ENCODE measurements around the gene SLC26A11.
"Not testable (repeated sequence)": the region's sequence is repeated elsewhere in the genome, so short reads cannot be mapped to it uniquely, and the experiment has no call there.

Gene SLC26A11

DNA sequence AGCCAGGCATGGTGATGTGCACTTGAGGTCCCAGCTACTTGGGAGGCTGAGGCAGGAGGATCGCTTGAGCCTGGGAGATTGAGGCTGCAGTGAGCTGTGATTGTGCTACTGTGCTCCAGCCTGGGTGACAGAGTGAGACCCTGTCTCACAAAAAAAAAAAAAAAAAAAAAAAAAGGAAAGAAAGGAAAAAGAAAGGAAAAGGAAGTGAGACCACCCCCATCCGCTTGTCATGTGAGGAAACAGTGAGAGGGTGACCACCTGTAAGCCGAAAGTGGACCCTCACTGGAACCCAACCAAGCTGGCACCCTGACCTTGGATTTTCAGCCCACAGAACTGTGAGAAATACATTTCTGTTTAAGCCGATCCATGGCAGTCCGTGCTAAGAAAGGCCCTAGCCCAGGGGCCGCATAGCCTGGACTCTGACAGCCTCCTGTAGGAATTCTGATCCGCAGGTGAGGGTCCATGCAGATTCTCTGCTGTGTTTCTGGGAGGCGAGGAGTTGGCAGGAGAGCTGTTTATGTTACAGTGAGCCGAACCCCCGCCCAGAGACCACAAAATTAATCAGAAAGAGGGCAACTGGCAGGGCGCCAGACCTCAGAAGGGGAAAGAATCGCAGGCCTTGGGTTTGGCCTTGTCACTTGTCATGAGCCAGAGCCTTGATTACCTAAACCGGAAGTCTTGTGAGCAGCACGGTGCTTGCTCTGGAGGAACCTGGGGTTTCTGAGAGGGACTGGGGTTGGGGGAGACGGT, 1.0 kb upstream of the SLC26A11 start:
- peak in 1 of 2 experiments; percentile 37 for DNase-seq

DNA sequence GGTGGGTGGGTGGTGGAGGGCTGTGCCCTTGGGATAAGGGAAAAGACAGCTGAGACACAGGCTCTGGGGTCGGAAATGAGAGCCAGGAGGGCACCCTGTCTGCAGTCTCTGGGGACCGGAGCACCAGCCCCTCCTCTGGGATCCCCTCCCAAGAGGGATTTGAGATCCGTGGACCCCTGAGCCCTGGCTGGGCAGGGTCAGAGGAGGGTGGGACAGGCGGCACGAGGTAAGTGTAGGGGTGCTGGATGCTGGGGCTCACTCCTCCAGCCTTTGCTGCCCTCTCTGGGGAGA, 519 bp upstream of the SLC26A11 start:
- no peak for DNase-seq

DNA sequence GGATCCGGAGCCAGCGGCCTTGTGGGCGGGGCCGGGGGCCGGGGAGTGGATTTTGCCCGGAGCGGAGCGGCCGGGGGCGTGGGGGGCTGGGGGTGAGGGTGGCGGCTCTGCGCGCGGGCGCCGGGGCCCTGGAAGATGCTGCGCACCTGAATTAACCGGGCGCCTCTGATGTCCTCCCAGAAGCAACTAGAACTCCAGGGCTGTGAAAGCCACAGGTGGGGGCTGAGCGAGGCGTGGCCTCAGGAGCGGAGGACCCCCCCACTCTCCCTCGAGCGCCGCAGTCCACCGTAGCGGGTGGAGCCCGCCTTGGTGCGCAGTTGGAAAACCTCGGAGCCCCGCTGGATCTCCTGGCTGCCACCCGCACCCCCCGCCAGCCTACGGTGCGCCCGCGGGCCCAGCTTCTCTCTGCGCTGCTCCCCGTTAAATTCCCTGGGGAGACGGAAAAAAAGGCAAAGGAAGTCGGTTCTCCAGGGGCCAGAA, 549 bp downstream of the SLC26A11 start:
- peak; percentile 12 to 32 for DNase-seq

DNA sequence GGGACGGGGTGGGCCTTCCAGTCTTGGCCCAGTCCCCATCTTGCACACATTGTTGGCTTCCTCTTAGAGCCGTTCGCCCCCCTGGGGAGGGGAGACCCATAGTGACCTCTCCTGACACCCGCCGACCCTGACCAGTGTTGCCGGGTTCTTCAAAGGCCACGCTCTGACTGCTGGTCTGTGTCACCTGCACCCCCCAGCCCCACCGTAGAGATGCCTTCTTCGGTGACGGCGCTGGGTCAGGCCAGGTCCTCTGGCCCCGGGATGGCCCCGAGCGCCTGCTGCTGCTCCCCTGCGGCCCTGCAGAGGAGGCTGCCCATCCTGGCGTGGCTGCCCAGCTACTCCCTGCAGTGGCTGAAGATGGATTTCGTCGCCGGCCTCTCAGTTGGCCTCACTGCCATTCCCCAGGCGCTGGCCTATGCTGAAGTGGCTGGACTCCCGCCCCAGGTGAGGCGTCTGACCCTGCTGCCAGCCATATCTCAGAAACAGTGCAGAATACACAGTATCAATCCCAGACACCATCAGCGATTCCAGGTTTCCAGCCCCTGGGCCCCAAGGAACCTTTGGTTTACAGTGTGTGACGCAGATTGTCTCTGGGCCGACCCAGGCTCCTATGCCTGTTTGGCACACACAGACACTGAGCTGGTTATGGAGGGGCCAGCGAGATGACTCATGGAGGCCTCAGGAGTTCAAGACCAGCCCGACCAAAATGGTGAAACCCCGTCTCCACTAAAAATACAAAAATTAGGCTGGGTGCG, 1.3 kb downstream of the SLC26A11 start:
- no peak for DNase-seq

DNA sequence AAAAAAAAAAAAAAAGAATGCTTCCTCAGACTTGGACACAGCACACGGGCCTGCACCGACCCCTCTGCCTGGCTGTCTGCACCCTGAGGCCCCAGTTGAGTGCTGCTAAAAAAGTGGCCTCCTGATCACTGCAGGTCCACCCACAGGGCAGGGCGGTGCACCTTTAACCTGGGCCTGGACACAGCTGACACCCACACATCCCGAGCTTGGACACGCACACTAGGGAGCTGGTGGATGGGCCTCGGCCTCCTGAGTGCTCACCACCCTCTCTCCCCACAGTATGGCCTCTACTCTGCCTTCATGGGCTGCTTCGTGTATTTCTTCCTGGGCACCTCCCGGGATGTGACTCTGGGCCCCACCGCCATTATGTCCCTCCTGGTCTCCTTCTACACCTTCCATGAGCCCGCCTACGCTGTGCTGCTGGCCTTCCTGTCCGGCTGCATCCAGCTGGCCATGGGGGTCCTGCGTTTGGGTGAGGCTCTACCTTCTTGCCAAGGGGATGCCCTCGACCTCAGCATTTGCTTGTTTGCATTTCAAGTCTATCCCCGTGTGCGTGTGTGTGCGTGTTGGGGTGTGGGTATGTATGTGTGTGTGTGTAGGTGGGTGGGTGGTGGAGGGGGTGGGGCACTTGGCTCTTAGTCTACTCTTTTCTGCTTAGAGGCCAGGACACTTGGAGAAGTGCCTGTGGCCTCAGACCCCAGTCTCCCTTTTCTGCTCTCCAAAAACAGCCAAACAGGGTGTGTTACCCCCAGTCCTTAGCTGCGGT, 2.3 kb downstream of the SLC26A11 start:
- DNase-seq = no peak

DNA sequence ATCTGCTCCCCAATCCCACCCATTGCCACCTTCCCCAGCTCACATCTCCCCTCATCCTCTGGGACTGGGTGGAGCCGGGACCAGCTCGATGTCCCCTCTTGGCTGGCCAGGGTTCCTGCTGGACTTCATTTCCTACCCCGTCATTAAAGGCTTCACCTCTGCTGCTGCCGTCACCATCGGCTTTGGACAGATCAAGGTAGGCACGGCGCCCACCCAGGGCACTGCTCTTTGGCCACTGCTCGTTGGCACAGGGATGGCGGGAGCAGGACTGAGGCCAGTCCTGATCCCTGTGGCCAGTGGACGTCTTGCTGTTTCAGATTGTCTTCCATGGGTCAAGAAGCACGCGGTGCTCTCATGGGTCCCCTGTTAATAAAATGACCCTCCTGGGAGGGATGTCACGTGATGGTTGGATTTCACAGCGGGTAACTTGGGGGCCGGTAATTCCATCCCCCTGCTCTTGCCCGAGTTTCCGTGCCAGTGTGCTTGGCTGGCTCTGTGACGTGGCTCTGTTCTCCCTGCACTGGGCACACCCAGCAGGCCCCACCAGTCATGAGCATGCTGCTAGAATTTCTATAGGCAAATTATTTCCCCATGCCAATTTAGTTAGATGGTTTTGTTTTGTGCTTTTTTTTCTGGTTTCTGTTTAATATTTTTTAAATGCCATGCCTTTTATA, 3.1 kb downstream of the SLC26A11 start:
- no peak for DNase-seq

DNA sequence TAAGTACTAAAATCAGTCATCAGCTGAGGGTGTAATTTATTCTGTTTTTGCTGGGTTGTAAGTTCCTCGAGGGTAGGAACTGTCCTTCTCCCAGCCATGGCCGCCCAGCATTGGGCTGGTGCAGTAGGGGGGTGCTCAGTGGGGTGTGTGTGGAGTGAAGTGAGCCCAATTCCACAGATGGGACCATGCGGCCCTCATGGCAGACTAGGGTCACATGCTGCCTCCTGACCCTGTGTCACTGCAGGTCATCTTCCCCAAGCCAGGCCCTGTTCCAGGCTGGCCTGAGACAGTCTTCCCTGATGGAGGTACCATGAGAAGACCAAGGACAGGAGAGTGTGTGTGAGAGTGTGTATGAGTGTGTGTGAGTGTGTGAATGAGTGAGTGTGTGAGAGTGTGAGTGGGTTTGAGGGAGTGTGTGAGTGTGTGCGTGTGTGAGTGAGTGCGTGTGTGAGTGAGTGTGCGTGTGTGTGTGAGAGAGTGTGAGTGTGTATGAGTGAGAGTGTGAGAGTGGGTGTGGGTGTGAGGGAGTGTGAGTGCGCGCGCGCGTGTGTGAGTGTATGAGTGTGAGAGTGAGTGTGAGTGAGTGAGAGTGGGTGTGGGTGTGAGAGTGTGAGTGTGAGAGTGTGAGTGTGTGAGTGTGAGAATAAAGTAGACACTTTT, 3.7 kb downstream of the SLC26A11 start:
- DNase-seq = no peak

DNA sequence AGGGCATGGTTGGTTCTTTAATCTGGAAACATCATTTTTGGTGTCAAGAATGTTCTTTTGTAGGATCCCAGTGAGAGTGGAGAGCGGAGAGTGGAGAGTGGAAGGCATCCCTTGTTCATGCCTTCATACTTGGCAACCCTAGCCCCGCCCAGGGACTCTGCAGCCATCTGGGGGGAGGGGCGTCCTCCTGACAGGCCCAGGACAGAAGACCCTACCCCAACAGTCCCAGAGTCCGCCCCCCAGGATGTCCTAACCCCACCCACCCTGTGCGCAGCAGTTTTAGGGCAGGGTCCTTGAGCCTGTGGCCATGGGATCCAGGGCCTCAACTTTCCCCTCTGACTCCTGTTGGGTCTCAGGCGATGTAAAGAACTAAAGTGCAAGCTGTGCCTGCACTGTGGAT, 4.5 kb downstream of the SLC26A11 start:
- no peak for DNase-seq

DNA sequence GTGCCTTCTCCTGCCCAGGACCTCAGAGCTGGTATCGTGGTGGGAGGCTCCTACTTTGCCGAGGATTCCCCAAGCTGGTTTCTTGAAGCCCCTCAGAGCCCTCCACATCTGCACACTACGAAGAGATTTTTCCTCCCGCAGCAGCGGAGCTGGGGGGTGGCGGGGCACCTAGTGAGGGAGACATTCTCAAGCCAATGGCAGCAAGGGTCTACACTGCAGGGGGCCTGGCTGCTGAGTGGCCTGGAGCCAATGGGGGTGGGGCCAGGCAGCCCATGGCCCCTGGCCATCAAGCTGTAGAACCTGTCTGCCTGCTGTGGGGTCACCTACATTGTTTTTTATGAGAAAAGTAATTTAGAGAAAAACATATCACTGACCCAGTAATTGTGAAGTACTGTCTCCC, 5.0 kb downstream of the SLC26A11 start:
- no peak for DNase-seq

DNA sequence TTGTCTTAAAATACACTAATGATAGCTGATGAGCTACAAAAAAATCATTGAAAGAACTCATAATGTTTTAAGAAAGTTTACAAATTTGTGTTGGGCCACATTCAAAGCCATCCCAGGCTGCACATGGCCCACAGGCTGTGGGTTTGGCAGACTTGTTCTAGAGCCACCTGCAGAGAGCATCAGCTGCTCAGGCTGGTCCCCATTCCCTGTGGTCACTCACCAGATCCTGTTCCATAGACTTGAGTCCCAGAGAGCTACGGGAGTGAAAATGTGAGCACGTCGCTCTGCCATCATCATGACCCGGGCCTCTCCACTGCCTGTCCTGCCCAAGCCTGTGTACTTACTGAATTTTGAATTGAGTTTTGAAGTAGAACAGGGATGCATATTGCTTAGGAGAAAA, 6.9 kb downstream of the SLC26A11 start:
- no peak for DNase-seq

DNA sequence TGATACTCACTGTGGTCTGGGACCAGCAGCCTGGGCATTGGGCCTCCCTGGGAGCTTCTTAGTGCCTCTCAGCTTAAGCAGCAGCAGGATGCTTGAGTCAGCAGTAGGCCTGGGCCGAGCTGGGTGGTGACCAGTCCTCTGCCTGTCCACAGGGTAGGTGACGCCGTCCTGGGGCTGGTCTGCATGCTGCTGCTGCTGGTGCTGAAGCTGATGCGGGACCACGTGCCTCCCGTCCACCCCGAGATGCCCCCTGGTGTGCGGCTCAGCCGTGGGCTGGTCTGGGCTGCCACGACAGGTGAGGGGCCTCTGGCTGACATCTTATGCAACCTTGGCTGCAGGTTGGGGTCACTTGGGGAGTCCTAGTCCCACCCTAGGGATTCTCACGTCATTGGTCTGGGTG, 7.4 kb downstream of the SLC26A11 start:
- no peak for DNase-seq

DNA sequence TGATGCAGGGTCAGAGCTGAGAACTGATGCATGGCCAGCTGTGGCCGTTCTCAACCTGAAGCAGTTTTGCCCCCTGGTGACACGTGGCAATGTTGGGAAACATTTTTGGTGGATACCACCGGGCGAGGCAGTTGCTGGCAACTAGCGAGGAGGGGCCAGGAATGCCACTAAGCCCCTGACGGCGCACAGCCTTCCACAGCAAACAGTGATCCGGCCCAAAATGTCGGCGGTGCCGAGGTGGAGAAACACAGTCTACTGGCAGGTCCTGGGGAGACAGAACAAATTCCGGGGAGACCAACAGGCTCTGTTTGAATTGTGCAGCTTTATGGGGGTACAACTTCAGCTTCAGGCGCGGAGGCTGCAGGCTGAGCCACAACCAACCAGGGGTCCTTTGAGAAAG, 8.2 kb downstream of the SLC26A11 start:
- DNase-seq = no peak

DNA sequence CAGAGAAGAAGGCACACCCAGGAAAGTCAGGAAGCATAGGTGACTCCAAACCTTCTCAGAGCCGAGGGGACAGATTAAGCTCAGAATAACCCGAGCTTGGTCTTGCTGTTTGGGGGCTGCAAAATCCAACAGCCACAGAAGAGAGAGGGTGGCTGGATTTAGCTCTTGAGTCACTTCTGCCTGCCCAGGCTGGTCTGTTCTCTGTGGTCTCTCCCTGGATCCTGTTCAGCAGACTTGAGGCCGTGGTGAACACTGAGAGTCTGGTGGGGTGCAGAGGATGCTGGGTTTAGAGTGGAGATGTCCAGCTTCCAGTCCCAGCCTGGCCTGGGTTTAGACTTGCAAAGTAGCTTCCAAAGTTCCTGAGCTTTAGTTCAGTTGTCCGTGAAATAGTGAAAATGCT, 8.8 kb downstream of the SLC26A11 start:
- DNase-seq = no peak

DNA sequence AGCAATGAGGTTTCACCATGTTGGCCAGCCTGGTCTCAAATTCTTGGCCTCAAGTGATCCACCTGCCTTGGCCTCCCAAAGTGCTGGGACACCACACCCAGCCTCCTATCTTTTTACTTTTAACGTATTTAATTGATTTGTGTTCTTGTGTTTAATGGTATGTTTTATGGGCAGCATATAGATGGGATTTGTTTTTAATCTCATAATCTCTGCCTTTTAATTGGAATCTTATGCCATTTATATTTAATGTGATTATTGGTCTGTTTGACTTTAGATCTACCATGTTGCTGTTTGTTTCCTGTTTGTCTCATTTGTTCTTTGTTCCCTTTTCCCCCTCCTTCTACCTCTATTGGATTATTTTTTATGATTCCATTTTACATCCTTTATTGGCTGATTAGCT, 12.2 kb downstream of the SLC26A11 start:
- no peak for DNase-seq

DNA sequence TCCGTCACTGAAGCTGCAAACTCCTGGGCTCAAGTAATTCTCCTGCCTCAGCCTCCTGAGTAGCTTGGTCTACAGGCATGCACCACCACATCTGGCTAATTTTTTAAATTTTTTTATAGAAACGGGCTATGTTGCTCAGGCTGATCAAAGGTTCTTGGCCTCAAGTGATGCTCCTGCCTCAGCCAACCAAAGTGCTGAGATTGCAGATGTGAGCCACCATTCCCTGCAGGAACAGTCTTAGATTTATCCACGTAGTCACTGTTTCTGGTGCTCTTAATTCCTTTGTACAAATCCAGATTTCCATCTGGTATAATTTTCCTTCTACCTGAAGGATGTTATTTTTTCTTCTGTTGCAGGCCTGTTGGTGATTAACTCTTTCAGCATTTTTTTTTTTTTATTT, 13.0 kb downstream of the SLC26A11 start:
- DNase-seq = no peak

DNA sequence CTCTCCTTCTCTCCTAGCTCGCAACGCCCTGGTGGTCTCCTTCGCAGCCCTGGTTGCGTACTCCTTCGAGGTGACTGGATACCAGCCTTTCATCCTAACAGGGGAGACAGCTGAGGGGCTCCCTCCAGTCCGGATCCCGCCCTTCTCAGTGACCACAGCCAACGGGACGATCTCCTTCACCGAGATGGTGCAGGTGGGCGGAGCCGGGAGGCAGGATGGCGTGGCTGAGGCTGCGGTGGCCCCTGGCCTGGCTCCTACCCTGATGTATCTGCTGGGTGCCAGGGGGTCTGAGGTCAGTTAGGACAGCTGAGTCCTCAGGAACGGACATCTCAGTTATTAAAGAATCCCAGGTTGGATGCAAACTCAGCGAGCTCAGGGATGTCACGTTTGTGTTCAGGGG, 16.7 kb downstream of the SLC26A11 start:
- DNase-seq = no peak

DNA sequence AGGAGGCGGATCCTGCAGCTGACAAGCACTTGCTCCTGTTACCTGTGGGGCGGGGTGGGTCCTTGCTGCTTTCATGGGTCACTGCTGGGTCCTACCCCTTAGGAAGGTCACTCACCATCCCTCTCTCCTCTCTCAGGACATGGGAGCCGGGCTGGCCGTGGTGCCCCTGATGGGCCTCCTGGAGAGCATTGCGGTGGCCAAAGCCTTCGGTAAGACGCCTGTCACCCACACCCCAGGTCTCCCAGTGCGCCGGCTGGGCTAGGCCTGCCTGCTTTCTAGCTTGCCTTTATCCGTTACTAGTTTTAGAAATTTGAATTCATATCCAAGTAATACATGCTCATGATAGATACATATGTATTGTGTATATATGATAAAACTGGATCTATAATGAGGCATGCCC, 17.2 kb downstream of the SLC26A11 start:
- DNase-seq = no peak

DNA sequence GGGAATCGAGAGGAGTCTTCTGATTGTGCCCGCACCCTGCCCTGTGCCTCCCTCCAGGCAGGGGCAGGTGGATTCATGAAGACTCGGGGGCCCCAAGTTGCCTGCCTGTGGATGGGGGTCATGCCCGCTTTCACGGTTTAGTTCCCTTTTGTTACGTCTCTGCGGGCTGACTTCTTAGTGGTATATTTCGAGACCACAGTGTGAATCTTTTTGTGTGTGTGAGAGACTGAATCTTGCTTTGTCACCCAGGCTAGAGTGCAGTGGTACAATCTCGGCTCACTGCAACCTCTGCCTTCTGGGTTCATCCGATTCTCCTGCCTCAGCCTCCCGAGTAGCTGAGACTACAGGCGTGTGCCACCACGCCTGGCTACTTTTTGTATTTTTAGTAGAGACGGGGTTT, 22.3 kb downstream of the SLC26A11 start:
- no peak for DNase-seq

DNA sequence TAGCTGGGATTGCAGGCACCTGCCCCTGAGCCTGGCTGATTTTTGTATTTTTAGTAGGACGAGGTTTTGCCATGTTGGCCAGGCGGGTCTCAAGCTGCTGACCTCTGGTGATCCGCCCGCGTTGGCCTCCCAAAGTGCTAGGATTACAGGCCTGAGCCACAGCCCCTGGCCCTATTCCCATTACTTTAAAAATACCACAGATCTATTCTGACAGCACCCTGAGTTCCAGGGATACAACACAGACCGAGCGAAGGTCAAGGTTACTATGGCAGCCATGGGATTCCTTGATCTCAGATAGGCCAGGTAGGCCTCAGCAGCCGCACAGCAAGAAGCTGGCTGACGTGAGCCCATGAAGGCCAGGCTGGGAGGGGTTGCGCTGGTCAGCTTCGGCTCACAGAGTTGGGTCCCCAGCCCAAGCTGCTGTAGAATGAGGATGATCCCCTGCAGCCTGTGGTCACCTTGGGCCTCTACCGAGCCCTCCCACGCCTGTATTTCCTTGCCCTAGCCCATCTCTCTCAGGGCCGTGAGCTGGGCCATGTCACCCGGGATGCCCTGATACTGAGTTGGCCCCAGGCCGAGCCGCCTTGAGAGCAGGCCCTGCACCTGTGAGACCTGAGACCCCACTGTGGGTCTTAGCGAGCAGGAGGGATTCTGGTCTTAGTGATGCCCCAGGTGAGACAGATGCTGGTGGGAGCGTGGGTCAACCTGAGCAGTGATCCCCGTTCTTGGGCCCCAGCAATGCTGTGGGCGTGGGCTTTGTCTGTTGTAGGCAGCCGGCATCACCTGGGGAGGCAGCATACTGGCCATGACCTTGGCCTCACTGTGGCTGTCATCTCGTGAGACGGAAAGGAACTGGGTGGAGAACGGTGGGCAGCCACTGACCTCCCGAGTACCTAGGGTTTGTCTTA, 23.6 kb downstream of the SLC26A11 start:
- no peak for DNase-seq

DNA sequence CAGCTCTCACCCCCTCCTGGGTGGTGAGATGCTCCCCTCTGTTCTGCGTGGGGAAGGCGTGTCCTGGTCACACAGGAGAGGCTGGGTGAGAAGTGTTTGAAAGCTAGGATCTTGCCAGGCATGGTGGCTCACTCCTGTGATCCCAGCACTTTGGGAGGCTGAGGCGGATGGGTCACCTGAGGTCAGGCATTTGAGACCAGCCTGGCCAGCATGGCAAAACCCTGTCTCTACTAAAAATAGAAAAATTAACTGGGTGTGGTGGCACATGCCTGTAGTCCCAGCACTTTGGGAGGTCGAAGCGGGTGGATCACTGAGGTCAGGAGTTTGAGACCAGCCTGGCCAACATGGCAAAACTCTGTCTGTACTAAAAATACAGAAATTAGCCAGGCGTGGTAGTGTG, 24.2 kb downstream of the SLC26A11 start:
- DNase-seq = not testable (repeated sequence)

DNA sequence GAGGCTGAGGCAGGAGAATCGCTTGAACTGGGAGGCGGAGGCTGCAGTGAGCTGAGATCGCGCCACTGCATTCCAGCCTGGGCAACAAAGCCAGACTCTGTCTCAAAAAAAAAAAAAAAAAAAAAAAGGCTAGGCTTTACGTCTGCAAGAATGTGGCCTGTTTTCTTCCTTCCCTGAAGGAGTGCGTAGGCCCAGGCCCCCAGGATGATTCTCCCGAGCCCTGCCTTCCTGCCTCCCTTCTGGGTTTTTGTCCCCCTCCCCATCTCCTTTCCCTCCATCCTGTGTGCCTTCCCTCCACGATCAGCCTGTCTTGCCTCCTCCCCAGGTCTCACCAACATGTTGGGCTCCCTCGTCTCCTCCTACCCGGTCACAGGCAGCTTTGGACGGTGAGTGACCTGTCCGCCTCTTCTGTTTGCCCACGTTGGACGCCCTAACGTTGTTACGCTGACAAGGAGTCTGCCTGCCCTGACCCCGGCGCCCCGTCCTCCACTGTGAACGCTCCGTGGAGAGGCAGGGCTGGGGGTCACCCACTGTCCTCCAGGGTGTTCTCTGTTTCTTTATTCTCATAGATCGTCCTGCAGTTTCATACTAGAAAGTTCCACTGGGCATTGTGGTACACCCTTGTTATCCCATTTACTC, 24.8 kb downstream of the SLC26A11 start:
- no peak for DNase-seq

All from NCI-H524 (cell line).